ENCODE results near the gene SASH1.

The SASH1 gene

DNA sequence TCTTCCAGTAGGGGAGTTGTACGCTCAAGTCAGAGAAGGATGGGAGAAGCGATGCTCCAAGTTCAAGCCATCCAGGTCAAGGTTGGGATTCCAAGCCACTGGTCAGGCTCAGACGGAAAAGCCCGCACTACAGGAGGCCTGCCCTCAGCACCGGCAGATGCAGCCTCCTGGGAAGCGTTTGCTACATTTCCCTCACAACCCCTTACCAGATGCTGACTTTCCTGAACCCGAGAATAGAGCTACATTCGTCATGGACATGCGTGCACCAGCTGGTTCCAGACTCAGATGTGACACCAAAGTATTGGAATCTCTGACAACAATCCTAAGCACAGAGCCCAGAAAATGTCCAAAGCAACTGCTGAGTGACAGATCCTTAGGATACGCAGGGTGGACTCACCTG is 174.8 kb downstream of the SASH1 start:
- TF ChIP-seq, protein P1, sequence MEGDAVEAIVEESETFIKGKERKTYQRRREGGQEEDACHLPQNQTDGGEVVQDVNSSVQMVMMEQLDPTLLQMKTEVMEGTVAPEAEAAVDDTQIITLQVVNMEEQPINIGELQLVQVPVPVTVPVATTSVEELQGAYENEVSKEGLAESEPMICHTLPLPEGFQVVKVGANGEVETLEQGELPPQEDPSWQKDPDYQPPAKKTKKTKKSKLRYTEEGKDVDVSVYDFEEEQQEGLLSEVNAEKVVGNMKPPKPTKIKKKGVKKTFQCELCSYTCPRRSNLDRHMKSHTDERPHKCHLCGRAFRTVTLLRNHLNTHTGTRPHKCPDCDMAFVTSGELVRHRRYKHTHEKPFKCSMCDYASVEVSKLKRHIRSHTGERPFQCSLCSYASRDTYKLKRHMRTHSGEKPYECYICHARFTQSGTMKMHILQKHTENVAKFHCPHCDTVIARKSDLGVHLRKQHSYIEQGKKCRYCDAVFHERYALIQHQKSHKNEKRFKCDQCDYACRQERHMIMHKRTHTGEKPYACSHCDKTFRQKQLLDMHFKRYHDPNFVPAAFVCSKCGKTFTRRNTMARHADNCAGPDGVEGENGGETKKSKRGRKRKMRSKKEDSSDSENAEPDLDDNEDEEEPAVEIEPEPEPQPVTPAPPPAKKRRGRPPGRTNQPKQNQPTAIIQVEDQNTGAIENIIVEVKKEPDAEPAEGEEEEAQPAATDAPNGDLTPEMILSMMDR (conservative IDR thresholded peaks at IDR 0.05), result no peak
- H3K27ac ChIP-seq, result no peak overlapping the region

GRCh38 chr6:148518511-148519156 is 176.0 kb downstream of the SASH1 start:
- TF ChIP-seq, protein P1 (conservative IDR thresholded peaks at IDR 0.05), result no peak
- no peak overlapping the region for H3K27ac ChIP-seq

DNA sequence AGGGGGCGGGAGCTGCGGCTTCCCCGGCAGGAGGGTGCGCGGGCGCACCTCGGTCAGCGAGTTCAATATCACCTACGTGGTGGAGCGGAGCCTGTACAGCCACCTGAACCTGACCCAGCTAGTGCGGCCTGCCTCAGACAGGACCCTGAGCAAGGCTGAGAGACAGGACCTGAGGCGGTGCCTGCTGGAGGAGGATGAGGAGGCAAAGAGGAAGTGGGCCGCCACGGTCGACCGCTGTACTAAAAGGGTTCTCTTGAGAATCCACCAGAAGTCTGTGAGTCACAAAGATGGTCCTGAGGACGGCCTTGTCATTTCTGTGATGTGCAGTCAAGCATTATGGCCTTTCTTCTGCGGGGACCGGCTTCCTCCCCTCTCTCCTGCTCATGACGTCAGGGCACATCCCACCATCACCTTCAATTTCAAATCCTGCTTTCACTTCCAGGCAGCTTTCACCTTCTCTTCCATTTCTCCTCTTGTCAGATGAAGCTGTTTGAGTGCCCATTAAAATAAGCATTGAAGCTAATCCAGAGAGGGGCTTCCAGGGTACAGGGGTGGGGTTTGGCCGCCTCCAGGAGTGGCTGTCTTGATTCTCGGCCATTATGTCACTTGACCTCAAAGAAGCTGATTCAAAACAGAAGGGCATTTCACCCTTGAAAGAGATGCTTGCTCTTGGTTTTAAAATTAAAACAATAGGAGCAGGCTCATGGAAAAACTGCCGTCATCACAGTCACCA is 177.6 kb downstream of the SASH1 start:
- no peak overlapping the region for H3K27ac ChIP-seq
- TF ChIP-seq, protein P1 (conservative IDR thresholded peaks at IDR 0.05), result no peak

DNA sequence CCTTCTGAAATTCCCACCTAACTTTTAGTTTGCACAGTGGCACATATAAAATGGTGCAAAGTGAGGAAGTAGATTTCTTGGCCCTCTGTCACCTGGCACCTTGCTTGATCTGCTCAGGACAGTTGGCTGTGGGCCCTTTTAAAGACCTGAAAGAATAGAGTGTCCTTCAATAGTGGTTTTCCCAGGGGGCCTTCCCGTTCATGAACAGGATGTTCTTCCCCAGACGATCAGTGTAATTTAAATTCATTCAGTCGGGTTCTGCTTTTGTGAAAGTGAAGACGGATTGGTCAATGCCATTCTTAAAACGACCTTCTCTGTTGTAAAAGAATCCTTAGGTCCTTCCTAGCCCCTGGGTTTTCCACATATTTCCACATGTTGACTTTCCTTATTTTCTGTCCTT is 178.5 kb downstream of the SASH1 start:
- no peak overlapping the region for H3K27ac ChIP-seq
- TF ChIP-seq, protein P1 (conservative IDR thresholded peaks at IDR 0.05), result no peak

DNA sequence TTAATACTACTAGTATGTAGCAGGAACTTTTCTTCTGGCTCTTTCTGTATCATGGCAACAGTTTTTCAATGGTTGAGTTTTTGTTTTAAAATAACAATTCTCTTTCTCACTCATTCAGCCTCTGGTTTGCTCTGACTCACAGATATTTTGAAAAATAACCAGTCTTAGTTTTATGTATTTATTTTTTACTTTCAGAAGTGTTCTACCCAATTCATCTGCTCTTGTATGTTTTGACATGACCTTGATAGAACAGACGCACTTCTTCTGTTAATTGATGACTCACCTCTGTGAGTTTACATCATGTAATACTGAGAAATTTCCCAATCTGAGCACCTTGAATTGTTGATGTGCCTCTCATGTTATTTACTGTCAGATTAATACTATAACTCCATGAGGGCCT is 178.9 kb downstream of the SASH1 start:
- H3K27ac ChIP-seq, result no peak overlapping the region
- TF ChIP-seq, protein P1 (conservative IDR thresholded peaks at IDR 0.05), result no peak

GRCh38 chr6:148523048-148523447 is 180.4 kb downstream of the SASH1 start:
- TF ChIP-seq, protein P1 (conservative IDR thresholded peaks at IDR 0.05), result no peak
- no peak overlapping the region for H3K27ac ChIP-seq

- H3K27ac ChIP-seq, result no peak overlapping the region
- TF ChIP-seq, protein P1 (conservative IDR thresholded peaks at IDR 0.05), result no peak
Measured at GRCh38 chr6:148523551-148523950, 180.9 kb downstream of the SASH1 start.

Data from VCaP (cell line).